Hepatocyte (in vitro differentiated cells): ENCODE data around the gene ZSCAN5B. TPM values are rescaled to one million over a fixed set of nuclear protein-coding genes. Genes with fewer than 3 reads are reported as not detected.
"Not testable (repeated sequence)": the region's sequence is repeated elsewhere in the genome, so short reads cannot be mapped to it uniquely, and the experiment has no call there.

Experiments used
- DNase-seq: peaks from one replicate; pipeline ENCODE4 v3.0.0-alpha.2; 2016; ENCODE audit warnings: low spot score
- H2AFZ ChIP-seq: fragments of 200-600 bp; sonication (generic); 2 replicates; pipeline ENCODE4 v1.6.0; 2016; ENCODE audit warnings: antibody characterized with exemption, mild to moderate bottlenecking
- H3K27ac ChIP-seq: fragments of 200-600 bp; sonication (generic); 2 replicates; pipeline ENCODE4 v1.5.1; 2016; ENCODE audit warnings: mild to moderate bottlenecking
- H3K27me3 ChIP-seq: fragments of 200-600 bp; sonication (generic); 2 replicates; pipeline ENCODE4 v1.6.1; 2016
- H3K36me3 ChIP-seq: fragments of 200-600 bp; sonication (generic); replicated peaks from 2 replicates; pipeline ENCODE4 v1.5.1; 2016; ENCODE audit warnings: low read depth; ENCODE audit not compliant: insufficient read depth
- H3K4me1 ChIP-seq: fragments of 200-600 bp; sonication (generic); 2 replicates; pipeline ENCODE4 v1.5.1; 2016; ENCODE audit warnings: mild to moderate bottlenecking, moderate library complexity; ENCODE audit not compliant: insufficient read depth
- H3K4me2 ChIP-seq: fragments of 200-600 bp; sonication (generic); 2 replicates; pipeline ENCODE4 v1.6.0; 2016
- H3K4me3 ChIP-seq: fragments of 200-600 bp; sonication (generic); 2 replicates; pipeline ENCODE4 v1.5.1; 2016; ENCODE audit warnings: mild to moderate bottlenecking
- H3K79me2 ChIP-seq: fragments of 200-600 bp; sonication (generic); 2 replicates; pipeline ENCODE4 v1.6.0; 2017; ENCODE audit warnings: mild to moderate bottlenecking
- H3K9me2 ChIP-seq: fragments of 200-600 bp; sonication (generic); replicated peaks from 2 replicates; pipeline ENCODE4 v1.6.0; 2017; ENCODE audit warnings: mild to moderate bottlenecking; ENCODE audit not compliant: insufficient read depth
- H3K9me3 ChIP-seq: fragments of 200-600 bp; sonication (generic); 2 replicates; pipeline ENCODE4 v1.5.1; 2016; ENCODE audit warnings: low read depth, mild to moderate bottlenecking
- H4K20me1 ChIP-seq: fragments of 200-600 bp; sonication (generic); 2 replicates; pipeline ENCODE4 v1.6.0; 2016; ENCODE audit warnings: mild to moderate bottlenecking; ENCODE audit not compliant: insufficient read depth, poor library complexity, severe bottlenecking
- CTCF ChIP-seq: fragments of 200-600 bp; sonication (generic); IDR thresholded peaks from 2 replicates; pipeline ENCODE4 v1.5.1; 2016; ENCODE audit warnings: antibody characterized with exemption, mild to moderate bottlenecking; ENCODE audit not compliant: poor library complexity
- EZH2 ChIP-seq: fragments of 200-600 bp; sonication (generic); IDR thresholded peaks from 2 replicates; pipeline ENCODE4 v1.6.1; 2016; ENCODE audit warnings: antibody characterized with exemption, mild to moderate bottlenecking, borderline replicate concordance
- EZH2phosphoT487 ChIP-seq: fragments of 200-600 bp; sonication (generic); IDR thresholded peaks from one replicate; pipeline ENCODE4 v1.6.1; 2018; ENCODE audit warnings: antibody characterized with exemption, mild to moderate bottlenecking, low read depth, moderate library complexity; ENCODE audit not compliant: unreplicated experiment, severe bottlenecking
- WGBS: methylation state at CpG from one replicate; pipeline ENCODE4 v1.1.6; 2016; ENCODE audit warnings: low lambda C conversion rate; ENCODE audit errors: missing lambda C conversion rate; 5-methylcytosine and 5-hydroxymethylcytosine counted together
- polyA plus RNA-seq: library from polyadenylated mRNA; unstranded; fragments of >200 nt; fragmentation: Nextera tagmentation; extraction: Ambion mirVana; gene quantifications from 2 replicates; pipeline ENCODE4 v1.2.1, GENCODE V29; 2016
- total RNA-seq: library from RNA; depleted of rRNA; stranded (reverse); fragments of >200 nt; gene quantifications from 2 replicates; pipeline ENCODE4 v1.2.3, GENCODE V29; 2014

The ZSCAN5B gene
- not detected in 2 replicates for total RNA-seq
- not detected in 2 replicates for polyA plus RNA-seq

DNA sequence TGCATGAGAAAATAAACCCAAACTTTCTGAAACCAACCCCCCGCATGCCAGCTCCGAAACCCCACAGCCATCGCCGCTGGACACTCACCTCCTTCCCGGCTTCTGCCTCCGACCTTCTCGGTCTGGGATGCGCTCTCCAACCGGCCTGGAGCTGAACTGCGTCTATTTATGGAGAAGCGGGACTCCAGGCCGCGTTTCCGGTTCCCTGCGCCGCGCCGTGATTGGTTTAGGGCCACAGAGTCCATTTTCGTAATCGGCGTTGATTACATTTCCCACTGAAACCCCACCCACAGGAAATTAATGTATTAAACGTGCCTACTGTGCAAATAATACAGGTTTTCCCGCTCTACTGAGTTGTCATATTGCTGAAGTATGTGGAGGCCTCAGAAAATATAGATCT is at the start of gene ZSCAN5B:
Gene ZSCAN5B (minus strand): TSS at position 138 of the 400 bp plus-strand sequence. CDS start 4,731 bp downstream, outside the sequence.
- H3K27me3 ChIP-seq, DNase-seq, H3K4me1 ChIP-seq, H3K27ac ChIP-seq, H3K79me2 ChIP-seq, H2AFZ ChIP-seq, H3K36me3 ChIP-seq, H3K9me2 ChIP-seq, H4K20me1 ChIP-seq, H3K4me2 ChIP-seq, H3K4me3 ChIP-seq, H3K9me3 ChIP-seq: not testable (repeated sequence)
- WGBS = 88% methylated on average over 17 of the region's 23 CpGs

- H3K27me3 ChIP-seq, H4K20me1 ChIP-seq, H3K27ac ChIP-seq, H3K4me2 ChIP-seq, H3K4me3 ChIP-seq, H3K4me1 ChIP-seq, H3K36me3 ChIP-seq, DNase-seq, H3K9me2 ChIP-seq, H3K79me2 ChIP-seq, H2AFZ ChIP-seq, H3K9me3 ChIP-seq: not testable (repeated sequence)
- WGBS = 84% methylated on average over 3 of the region's 4 CpGs
Observed at GRCh38 chr19:56245764-56246163, 48.2 kb upstream of the ZSCAN5B start.

DNA sequence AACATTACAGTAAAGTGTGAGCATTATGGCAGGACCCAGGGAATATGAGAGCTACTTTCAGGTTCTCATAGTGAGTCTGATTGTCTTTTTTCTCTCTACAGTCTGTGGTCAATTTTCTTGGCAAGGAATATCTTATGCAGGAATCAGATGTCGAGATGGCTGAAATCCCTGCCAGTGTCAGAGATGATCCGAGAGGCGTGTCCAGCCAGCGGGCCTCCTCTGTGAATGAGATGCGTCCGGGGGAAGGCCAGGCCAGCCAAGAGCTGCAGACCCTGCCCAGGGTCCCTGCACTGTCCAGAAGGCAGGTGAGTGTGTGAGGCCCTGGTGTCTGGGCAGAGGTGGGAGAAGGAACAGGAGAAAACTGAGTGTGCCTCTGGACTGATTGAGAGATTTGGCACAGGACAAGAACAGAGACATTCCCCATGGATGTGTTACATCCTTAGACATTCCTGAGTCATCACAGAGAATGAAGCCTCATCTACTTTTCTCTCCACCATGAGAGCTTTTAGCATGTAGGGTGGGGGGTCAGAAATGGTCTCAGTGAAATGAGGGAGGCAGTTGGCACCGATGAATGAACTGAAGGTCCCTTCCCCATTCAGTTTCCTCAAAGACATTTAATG is 47.6 kb upstream of the ZSCAN5B start:
- H3K36me3 ChIP-seq = no peaks in the 10 kb centered on the region
- H3K9me3 ChIP-seq = no peaks in the 10 kb centered on the region
- 91% methylated on average over 7 of the region's 7 CpGs for whole genome bisulfite sequencing
- no peaks in the 10 kb centered on the region for H3K27me3 ChIP-seq
- no peak overlapping the region for H2AFZ ChIP-seq
- no peak for TF ChIP-seq EZH2
- no peak for TF ChIP-seq EZH2phosphoT487
- no peak for TF ChIP-seq CTCF
- no peak overlapping the region for H3K27ac ChIP-seq
- DNase-seq = no peak
- H4K20me1 ChIP-seq = no peaks in the 10 kb centered on the region
- no peaks in the 10 kb centered on the region for H3K9me2 ChIP-seq
- no peak overlapping the region for H3K4me2 ChIP-seq
- no peaks in the 10 kb centered on the region for H3K4me1 ChIP-seq
- H3K79me2 ChIP-seq = no peaks in the 10 kb centered on the region
- no peak overlapping the region for H3K4me3 ChIP-seq

DNA sequence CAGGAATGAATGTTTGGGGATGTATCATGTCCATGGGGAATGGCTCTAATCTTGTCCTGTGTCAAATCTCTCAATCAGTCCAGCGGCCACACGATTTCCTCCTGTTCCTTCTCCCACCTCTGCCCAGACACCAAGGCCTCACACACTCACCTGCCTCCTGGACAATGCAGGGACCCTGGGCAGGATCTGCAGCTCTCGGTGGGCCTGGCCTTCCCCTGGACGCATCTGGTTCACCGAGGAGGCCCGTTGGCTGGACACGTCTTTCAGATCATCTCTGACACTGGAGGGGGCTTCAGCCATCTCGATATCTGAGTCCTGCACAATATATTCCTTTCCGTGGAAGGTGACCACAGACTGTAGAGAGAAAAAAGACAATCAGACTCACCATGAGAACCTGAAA is 25.9 kb upstream of the ZSCAN5B start:
- WGBS = 92% methylated on average over 9 of the region's 9 CpGs
- H3K27ac ChIP-seq = no peak overlapping the region

More for the DNA sequence above, 25.9 kb upstream of the ZSCAN5B start:
- H3K9me3 ChIP-seq = no peaks in the 10 kb centered on the region
- H3K27me3 ChIP-seq = no peaks in the 10 kb centered on the region
- no peaks in the 10 kb centered on the region for H4K20me1 ChIP-seq
- no peaks in the 10 kb centered on the region for H3K79me2 ChIP-seq
- no peak for DNase-seq
- no peaks in the 10 kb centered on the region for H3K36me3 ChIP-seq
- no peak overlapping the region for H2AFZ ChIP-seq
- no peak for TF ChIP-seq EZH2
- no peak for TF ChIP-seq EZH2phosphoT487
- TF ChIP-seq CTCF = no peak
- H3K4me2 ChIP-seq = no peak overlapping the region
- no peaks in the 10 kb centered on the region for H3K9me2 ChIP-seq
- no peaks in the 10 kb centered on the region for H3K4me1 ChIP-seq
- H3K4me3 ChIP-seq = no peak overlapping the region
